ENCODE data around the gene CLDN17.

CLDN17 gene

DNA sequence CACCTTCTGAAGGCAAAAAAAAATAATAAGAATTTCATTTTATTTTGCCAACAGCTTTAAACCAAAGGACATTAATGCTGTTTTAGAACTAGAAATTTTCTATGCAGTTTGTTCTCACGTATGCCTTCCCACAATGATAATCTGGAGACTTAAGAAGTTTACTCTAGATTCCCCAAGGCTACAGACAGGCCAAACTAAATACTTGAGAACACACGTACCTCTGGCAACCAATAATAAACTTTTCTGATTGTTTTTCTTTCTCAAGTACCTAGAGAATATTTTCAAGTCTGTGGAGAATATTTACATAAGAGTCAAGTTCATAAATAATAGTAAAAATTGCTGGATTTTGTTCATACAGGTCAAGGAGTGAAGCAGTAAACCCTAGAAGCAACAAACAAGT lies 33.4 kb upstream of the CLDN17 start:
- TF ChIP-seq, protein P1, sequence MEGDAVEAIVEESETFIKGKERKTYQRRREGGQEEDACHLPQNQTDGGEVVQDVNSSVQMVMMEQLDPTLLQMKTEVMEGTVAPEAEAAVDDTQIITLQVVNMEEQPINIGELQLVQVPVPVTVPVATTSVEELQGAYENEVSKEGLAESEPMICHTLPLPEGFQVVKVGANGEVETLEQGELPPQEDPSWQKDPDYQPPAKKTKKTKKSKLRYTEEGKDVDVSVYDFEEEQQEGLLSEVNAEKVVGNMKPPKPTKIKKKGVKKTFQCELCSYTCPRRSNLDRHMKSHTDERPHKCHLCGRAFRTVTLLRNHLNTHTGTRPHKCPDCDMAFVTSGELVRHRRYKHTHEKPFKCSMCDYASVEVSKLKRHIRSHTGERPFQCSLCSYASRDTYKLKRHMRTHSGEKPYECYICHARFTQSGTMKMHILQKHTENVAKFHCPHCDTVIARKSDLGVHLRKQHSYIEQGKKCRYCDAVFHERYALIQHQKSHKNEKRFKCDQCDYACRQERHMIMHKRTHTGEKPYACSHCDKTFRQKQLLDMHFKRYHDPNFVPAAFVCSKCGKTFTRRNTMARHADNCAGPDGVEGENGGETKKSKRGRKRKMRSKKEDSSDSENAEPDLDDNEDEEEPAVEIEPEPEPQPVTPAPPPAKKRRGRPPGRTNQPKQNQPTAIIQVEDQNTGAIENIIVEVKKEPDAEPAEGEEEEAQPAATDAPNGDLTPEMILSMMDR (IDR thresholded peaks at IDR 0.05; ENCODE audit: control insufficient read depth, insufficient read depth, low read depth, low read length, missing control alignments) = no peak
- H3K4me3 ChIP-seq (ENCODE audit: control insufficient read depth, low read depth, low read length) = no peak overlapping the region
- no peak for DNase-seq (ENCODE audit: low read depth)

DNA sequence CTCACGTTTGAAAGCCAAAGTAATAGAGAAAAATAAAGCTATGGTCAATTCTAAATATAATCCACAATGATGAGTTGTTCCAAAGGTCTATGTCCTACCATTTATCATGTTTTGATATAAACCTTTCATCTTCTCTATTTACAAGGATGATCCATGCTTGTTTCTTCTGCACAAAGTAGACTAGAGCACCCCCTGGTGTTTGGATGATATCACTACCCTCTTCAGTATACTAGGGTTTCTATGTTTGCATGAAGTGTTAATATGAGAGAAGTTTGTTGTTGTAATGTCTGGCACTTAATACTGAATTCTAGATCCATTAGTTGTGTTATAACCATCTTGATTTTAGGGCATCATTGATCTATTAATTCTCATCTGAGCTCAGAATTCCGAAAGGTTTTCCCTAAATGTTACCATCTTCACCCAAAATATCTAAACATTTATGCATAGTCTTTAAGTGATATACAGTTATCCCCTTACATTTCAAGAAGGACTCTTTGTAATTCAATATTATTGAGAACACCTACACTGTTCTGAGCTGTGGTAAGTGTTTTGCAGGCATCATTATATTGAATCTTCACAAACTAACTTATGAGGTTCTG lies 28.2 kb upstream of the CLDN17 start:
- DNase-seq (ENCODE audit: low read depth) = no peak
- TF ChIP-seq, protein P1 (IDR thresholded peaks at IDR 0.05; ENCODE audit: control insufficient read depth, insufficient read depth, low read depth, low read length, missing control alignments) = no peak
- no peak overlapping the region for H3K4me3 ChIP-seq (ENCODE audit: control insufficient read depth, low read depth, low read length)

DNA sequence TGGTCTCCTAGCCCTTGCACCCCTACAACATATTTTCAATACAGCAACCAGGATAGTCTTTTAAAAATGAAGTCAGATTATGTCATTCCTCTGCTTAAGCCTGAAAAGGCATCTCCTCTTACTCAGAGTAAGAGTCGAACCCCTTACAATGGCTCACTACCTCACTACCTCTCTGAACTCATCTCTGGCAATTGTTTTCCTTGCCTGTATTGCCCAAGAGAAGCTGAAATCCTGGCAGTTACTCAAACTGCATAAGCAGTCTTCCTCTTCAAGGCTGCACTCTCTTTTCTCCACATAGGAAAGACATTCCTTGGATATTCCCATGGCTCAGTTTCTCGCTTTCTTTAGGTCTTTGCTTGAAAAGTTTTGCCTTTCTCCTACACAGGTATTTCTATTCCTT lies 26.6 kb upstream of the CLDN17 start:
- H3K4me3 ChIP-seq (ENCODE audit: control insufficient read depth, low read depth, low read length) = no peak overlapping the region
- no peak for DNase-seq (ENCODE audit: low read depth)

DNA sequence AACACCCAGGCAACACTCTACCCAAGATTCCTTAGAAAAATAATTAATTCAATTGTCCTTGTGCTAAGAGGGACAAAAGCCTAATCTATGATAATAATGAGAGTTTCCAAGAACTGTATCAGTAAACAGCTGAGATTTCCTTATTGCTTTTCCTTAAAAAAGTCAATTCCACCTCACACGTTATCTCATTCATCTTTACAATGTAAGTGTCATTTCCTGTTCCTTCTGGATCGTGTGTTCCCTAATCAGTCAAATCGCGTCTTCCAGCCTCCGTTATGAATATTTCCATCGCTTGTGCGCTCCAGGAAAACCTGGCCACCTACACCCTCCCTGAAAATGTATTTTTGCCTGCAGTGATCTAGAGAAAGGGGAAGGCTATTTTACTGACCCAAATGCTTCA lies 23.9 kb upstream of the CLDN17 start:
- TF ChIP-seq, protein P1 (IDR thresholded peaks at IDR 0.05; ENCODE audit: control insufficient read depth, insufficient read depth, low read depth, low read length, missing control alignments) = no peak
- no peak overlapping the region for H3K4me3 ChIP-seq (ENCODE audit: control insufficient read depth, low read depth, low read length)
- no peak for DNase-seq (ENCODE audit: low read depth)

More for the DNA sequence above, 26.6 kb upstream of the CLDN17 start:
- TF ChIP-seq, protein P1 (IDR thresholded peaks at IDR 0.05; ENCODE audit: control insufficient read depth, insufficient read depth, low read depth, low read length, missing control alignments) = no peak

DNA sequence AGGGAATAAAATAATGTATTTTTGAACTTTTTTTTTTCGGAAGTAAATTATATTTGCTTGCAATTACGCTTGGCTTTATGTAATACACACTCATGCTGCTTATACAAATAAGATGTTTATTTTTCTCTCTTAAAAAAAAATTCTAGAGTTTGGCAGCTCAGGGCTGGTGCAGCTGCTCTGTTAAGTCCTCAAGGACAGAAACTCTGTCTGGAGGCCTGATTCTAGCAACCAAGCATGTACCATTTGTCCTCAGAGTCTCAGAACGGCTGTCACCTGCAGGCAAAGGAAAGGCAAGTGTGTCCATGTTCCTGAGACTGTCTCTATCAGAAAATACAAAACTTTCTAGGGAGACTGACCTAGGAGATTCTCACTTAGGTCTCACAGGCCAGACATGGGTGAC lies 23.2 kb upstream of the CLDN17 start:
- no peak for DNase-seq (ENCODE audit: low read depth)
- H3K4me3 ChIP-seq (ENCODE audit: control insufficient read depth, low read depth, low read length) = no peak overlapping the region
- TF ChIP-seq, protein P1 (IDR thresholded peaks at IDR 0.05; ENCODE audit: control insufficient read depth, insufficient read depth, low read depth, low read length, missing control alignments) = no peak

DNA sequence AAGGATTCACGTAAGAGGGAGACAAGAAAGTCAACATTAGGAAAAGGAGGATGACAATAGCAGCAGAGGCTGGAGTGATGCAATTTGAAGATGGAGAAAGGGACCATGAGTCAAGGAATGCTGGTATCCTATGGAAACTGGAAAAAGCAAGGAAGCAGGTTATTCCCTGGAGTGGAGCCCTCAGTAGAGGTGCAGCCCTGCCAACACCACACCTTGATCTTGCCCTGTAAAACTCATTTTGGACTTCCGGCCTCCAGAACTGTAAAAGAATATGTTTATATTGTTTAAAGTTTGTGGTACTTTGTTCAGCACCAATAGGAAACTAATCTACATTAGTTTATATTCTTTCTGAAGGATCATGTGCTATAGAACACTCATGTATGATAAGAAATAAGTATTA lies 19.6 kb upstream of the CLDN17 start:
- no peak overlapping the region for H3K4me3 ChIP-seq (ENCODE audit: control insufficient read depth, low read depth, low read length)
- TF ChIP-seq, protein P1 (IDR thresholded peaks at IDR 0.05; ENCODE audit: control insufficient read depth, insufficient read depth, low read depth, low read length, missing control alignments) = no peak
- DNase-seq (ENCODE audit: low read depth) = no peak

DNA sequence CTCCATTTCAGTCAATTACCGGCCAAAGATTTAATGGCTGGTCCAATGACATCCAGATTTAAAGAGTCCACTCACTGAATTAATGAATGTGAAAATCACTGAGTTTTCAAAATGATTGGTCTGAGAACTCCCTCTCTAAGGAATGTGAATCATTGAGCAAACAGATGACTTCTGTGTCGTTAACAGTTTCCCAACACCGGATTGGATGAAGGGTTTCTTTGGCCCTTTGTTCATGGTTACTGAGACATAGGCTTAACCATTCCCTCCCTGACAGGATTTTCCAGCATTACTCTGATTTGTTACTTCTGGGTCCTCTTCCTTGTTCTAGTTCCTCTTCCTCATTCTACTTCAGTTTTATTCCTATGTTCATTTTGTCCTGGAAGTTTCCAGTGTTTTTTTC lies 1.5 kb upstream of the CLDN17 start:
- DNase-seq (ENCODE audit: low read depth) = no peak
- TF ChIP-seq, protein P1 (IDR thresholded peaks at IDR 0.05; ENCODE audit: control insufficient read depth, insufficient read depth, low read depth, low read length, missing control alignments) = no peak

More for the DNA sequence above, 1.5 kb upstream of the CLDN17 start:
- H3K4me3 ChIP-seq (ENCODE audit: control insufficient read depth, low read depth, low read length) = no peak overlapping the region

Data from AG09309 (cell line).